Measurements from ENCODE around the gene CFAP46. TPM values are rescaled to one million over a fixed set of nuclear protein-coding genes. Genes with fewer than 3 reads are reported as not detected.

Gene CFAP46
- total and polyA plus RNA-seq, 10 of the 15 experiments (the other 5 are each of a cell fraction or from before 2014, with no cell fraction given), result 0.01 to 0.18 (median 0.03) TPM; not detected in 7

- ChIA-PET POLR2A (no interaction called here), RAD21 (ENCODE audit: unreplicated experiment) (no interaction called here), SMC1A (ENCODE audit: uncharacterized antibody, unreplicated experiment) (no interaction called here), CTCF (interaction anchor here (1.1 kb wide), 1 partner anchor 134 kb away, joined by 3 read pairs; no protein-coding TSS in a partner anchor)
- DNase-seq (ENCODE audit: low read depth, low spot score) (no peak), ATAC-seq (no peak), FAIRE-seq (no peak)
- Histone ChIP-seq H3K27ac (ENCODE audit: control insufficient read depth, insufficient read depth) (no peak overlapping the region), H3K4me1 (ENCODE audit: control insufficient read depth, insufficient read depth, low read length) (no peaks in the 10 kb centered on the region), H3K36me3 (ENCODE audit: control insufficient read depth in 2 of 2, insufficient read depth in 2 of 2, low read length in 1 of 2) (no peaks in the 10 kb centered on the region), H4K20me1 (ENCODE audit: control insufficient read depth, insufficient read depth) (no peaks in the 10 kb centered on the region), H3K4me2 (ENCODE audit: control insufficient read depth, insufficient read depth) (no peak overlapping the region), H3K4me3 (no peak overlapping the region), H3K9me3 (replicated peaks; ENCODE audit: control insufficient read depth, insufficient read depth, low read length) (peaks cover 2% of the 10 kb centered on the region; the same call in 1 of the 3 replicates), H3K79me2 (ENCODE audit: control insufficient read depth, insufficient read depth, low read length) (no peaks in the 10 kb centered on the region), H2AFZ (ENCODE audit: control insufficient read depth, low read depth, low read length) (no peak overlapping the region), H3K27me3 (replicated peaks in 1 of 2; ENCODE audit: control insufficient read depth in 2 of 2, insufficient read depth in 2 of 2, low read length in 1 of 2) (no peaks in the 10 kb centered on the region), H3K9ac (ENCODE audit: control insufficient read depth, insufficient read depth, low read length) (no peak overlapping the region)
- intact Hi-C loops (cut with micrococcal nuclease; ENCODE audit: unreplicated experiment), result no loop called here
- in situ Hi-C loops (cut with MboI), result no loop called here
- no TSS peak for BruUV-seq (replicated peaks)
- 59% methylated on average over 7 of the region's 7 CpGs for WGBS (ENCODE audit: insufficient coverage, insufficient replicate concordance, low lambda C conversion rate, missing lambda C conversion rate)
- TF ChIP-seq IRF5 (IDR thresholded peaks at IDR 0.05; ENCODE audit: borderline replicate concordance) (no peak), BCLAF1 (IDR thresholded peaks at IDR 0.05) (no peak), CHD2 (IDR thresholded peaks at IDR 0.05; ENCODE audit: borderline replicate concordance, low read depth, low read length) (no peak), ZNF217 (IDR thresholded peaks at IDR 0.05) (no peak), MTA3 (IDR thresholded peaks at IDR 0.05; ENCODE audit: borderline replicate concordance, low read length) (no peak), SIN3A (IDR thresholded peaks at IDR 0.05; ENCODE audit: low read depth, low read length) (no peak), PBX3 (IDR thresholded peaks at IDR 0.05; ENCODE audit: insufficient replicate concordance, low read depth, low read length) (no peak), HCFC1 (IDR thresholded peaks at IDR 0.05; ENCODE audit: low read length) (no peak), NR2C1 (IDR thresholded peaks at IDR 0.05) (no peak), ESRRA (IDR thresholded peaks at IDR 0.05; ENCODE audit: low read length) (no peak), SMC3 (IDR thresholded peaks at IDR 0.05; ENCODE audit: borderline replicate concordance, low read length) (no peak), YBX1 (IDR thresholded peaks at IDR 0.05) (no peak), ZNF274 (IDR thresholded peaks at IDR 0.05; ENCODE audit: insufficient read depth, insufficient read length) (no peak), SUPT20H (IDR thresholded peaks at IDR 0.05; ENCODE audit: borderline replicate concordance, control insufficient read depth, low read depth, low read length) (no peak), E2F4 (IDR thresholded peaks at IDR 0.05; ENCODE audit: low read depth, low read length) (no peak), E4F1 (IDR thresholded peaks at IDR 0.05; ENCODE audit: borderline replicate concordance, partially characterized antibody) (no peak), RAD51 (IDR thresholded peaks at IDR 0.05) (no peak)
These were observed 136.3 kb downstream of the CFAP46 start for GRCh38 chr10:132806110-132806509.
